HEK293 (cell line): Measurements from ENCODE around the gene MSANTD2.

Source experiments
- CTCF ChIA-PET: fragments of 350-600 bp; formaldehyde crosslinking; extraction: SDS; loops from one replicate; lab custom pipeline; 2021; ENCODE audit warnings: antibody characterized with exemption; lab: Yijun Ruan, JAX
- POLR2A ChIA-PET: fragments of 300-600 bp; formaldehyde crosslinking; extraction: SDS; loops from one replicate; lab custom pipeline; 2020; ENCODE audit warnings: antibody characterized with exemption, inconsistent platforms; lab: Yijun Ruan, JAX
- H3K27ac ChIP-seq: fragments of 200-500 bp; sonication (Bioruptor generic); 2 replicates; pipeline ENCODE4 v1.5.1; 2014; ENCODE audit warnings: low read depth, low read length, control low read depth, inconsistent platforms; ENCODE audit errors: extremely low read depth
- H3K36me3 ChIP-seq, 2 experiments: fragments of 200-500 bp in 1 of 2; sonication (Bioruptor generic) in 1 of 2; 1 replicate in 1 of 2; 2 replicates in 1 of 2; pipeline ENCODE4 v1.5.1; 2014 to 2017; ENCODE audit warnings: inconsistent platforms in 2 of 2, low read length in 2 of 2; ENCODE audit not compliant: control insufficient read depth in 2 of 2, insufficient read depth in 1 of 2
- H3K4me1 ChIP-seq: fragments of 200-500 bp; sonication (Bioruptor generic); 2 replicates; pipeline ENCODE4 v1.5.1; 2014; ENCODE audit warnings: mild to moderate bottlenecking, low read length, inconsistent platforms; ENCODE audit not compliant: control insufficient read depth, insufficient read depth
- H3K4me3 ChIP-seq: 2 replicates; pipeline ENCODE4 v1.5.1; 2011; ENCODE audit warnings: low read depth, mild to moderate bottlenecking, control low read depth, low read length, moderate library complexity
- H3K9me3 ChIP-seq: fragments of 200-500 bp; sonication (Bioruptor generic); 2 replicates; pipeline ENCODE4 v1.5.1; 2014; ENCODE audit warnings: low read depth, low read length, inconsistent platforms; ENCODE audit not compliant: control insufficient read depth, insufficient read depth
- KLF7 ChIP-seq: fragments of 450-650 bp; formaldehyde crosslinking; IDR thresholded peaks from 2 replicates; pipeline ENCODE4 v1.5.1; 2016; ENCODE audit warnings: missing biosample characterization, missing genetic modification characterization, borderline replicate concordance
- MZF1 ChIP-seq: fragments of 450-650 bp; formaldehyde crosslinking; IDR thresholded peaks from 2 replicates; pipeline ENCODE4 v1.5.1; 2017; ENCODE audit warnings: missing biosample characterization, missing genetic modification characterization, borderline replicate concordance
- PRDM1 ChIP-seq: fragments of 450-650 bp; formaldehyde crosslinking; IDR thresholded peaks from 2 replicates; pipeline ENCODE4; 2016; ENCODE audit warnings: missing biosample characterization, missing genetic modification characterization
- ZBTB20 ChIP-seq: fragments of 450-650 bp; formaldehyde crosslinking; IDR thresholded peaks from 2 replicates; pipeline ENCODE4 v1.5.1; 2016; ENCODE audit warnings: missing biosample characterization, missing genetic modification characterization
- ZBTB8A ChIP-seq: fragments of 450-650 bp; formaldehyde crosslinking; IDR thresholded peaks from 2 replicates; pipeline ENCODE4 v1.5.1; 2016; ENCODE audit warnings: missing biosample characterization, missing genetic modification characterization
- ZFP37 ChIP-seq: fragments of 450-650 bp; formaldehyde crosslinking; IDR thresholded peaks from 2 replicates; pipeline ENCODE4 v1.5.1; 2016; ENCODE audit warnings: missing biosample characterization, missing genetic modification characterization
- ZNF146 ChIP-seq: fragments of 450-650 bp; formaldehyde crosslinking; IDR thresholded peaks from 2 replicates; pipeline ENCODE4 v1.5.1; 2016; ENCODE audit warnings: missing biosample characterization, missing genetic modification characterization
- ZNF302 ChIP-seq: fragments of 450-650 bp; formaldehyde crosslinking; IDR thresholded peaks from 2 replicates; pipeline ENCODE4 v1.5.1; 2016; ENCODE audit warnings: missing biosample characterization, missing genetic modification characterization, low read depth
- ZNF404 ChIP-seq: fragments of 450-650 bp; formaldehyde crosslinking; IDR thresholded peaks from 2 replicates; pipeline ENCODE4 v1.5.1; 2017; ENCODE audit warnings: missing biosample characterization, missing genetic modification characterization
- ZNF416 ChIP-seq: fragments of 450-650 bp; formaldehyde crosslinking; IDR thresholded peaks from 2 replicates; pipeline ENCODE4 v1.5.1; 2016; ENCODE audit warnings: missing biosample characterization, missing genetic modification characterization
- ZNF433 ChIP-seq: fragments of 450-650 bp; formaldehyde crosslinking; IDR thresholded peaks from 2 replicates; pipeline ENCODE4 v1.5.1; 2016; ENCODE audit warnings: missing biosample characterization, missing genetic modification characterization, low read depth
- ZSCAN23 ChIP-seq: fragments of 450-650 bp; formaldehyde crosslinking; IDR thresholded peaks from 2 replicates; pipeline ENCODE4 v1.5.1; 2016; ENCODE audit warnings: missing biosample characterization, missing genetic modification characterization
- TF ChIP-seq, protein P1 (sequence below): fragments of 450-650 bp; formaldehyde crosslinking; IDR thresholded peaks from 2 replicates; pipeline ENCODE4 v1.5.1; 2017; ENCODE audit warnings: missing biosample characterization, mild to moderate bottlenecking, missing genetic modification characterization, moderate library complexity
- TF ChIP-seq, protein P2 (sequence below): fragments of 450-650 bp; formaldehyde crosslinking; IDR thresholded peaks from 2 replicates; pipeline ENCODE4 v1.5.0; 2017; ENCODE audit warnings: missing biosample characterization, missing genetic modification characterization, borderline replicate concordance
- TF ChIP-seq, protein P3 (sequence below): fragments of 450-650 bp; formaldehyde crosslinking; IDR thresholded peaks from 2 replicates; pipeline ENCODE4 v1.5.1; 2017; ENCODE audit warnings: missing biosample characterization, missing genetic modification characterization
- TF ChIP-seq, protein P4 (sequence below): fragments of 450-650 bp; formaldehyde crosslinking; IDR thresholded peaks from 2 replicates; pipeline ENCODE4 v1.5.1; 2017; ENCODE audit warnings: missing biosample characterization, missing genetic modification characterization
- TF ChIP-seq, protein P5 (sequence below): fragments of 450-650 bp; formaldehyde crosslinking; conservative IDR thresholded peaks from 2 replicates; pipeline ENCODE4 v1.5.1; 2016; ENCODE audit warnings: low read depth, missing biosample characterization, missing genetic modification characterization
- TF ChIP-seq, protein P6 (sequence below): fragments of 450-650 bp; formaldehyde crosslinking; IDR thresholded peaks from 2 replicates; pipeline ENCODE4 v1.5.1; 2017; ENCODE audit warnings: missing biosample characterization, missing genetic modification characterization
- TF ChIP-seq, protein P7 (sequence below): fragments of 450-650 bp; formaldehyde crosslinking; IDR thresholded peaks from 2 replicates; pipeline ENCODE4 v1.5.1; 2017; ENCODE audit warnings: missing biosample characterization, missing genetic modification characterization

Gene MSANTD2

DNA sequence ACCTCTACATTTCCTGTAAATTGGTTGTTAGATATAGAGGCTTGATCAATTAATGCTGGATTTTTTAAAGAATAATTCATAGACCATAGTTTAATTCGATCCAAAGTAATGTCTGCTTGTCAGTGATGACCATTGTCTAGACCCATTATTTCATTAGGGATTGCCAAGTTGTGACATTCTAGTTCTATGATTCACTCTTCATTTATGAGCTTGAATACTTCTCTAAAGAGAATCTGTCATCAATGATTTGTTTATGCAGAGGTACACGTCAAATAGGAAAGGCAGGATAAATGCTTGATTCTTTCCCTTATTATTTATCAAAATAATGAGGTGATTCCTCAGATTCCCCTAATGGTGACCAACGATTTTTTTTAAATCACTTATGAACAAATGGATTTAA, 41.0 kb upstream of the MSANTD2 start:
- CTCF ChIA-PET: interaction anchor here (0.7 to 1.2 kb wide), 3 partner anchors 24 to 197 kb away, joined by 4 read pairs; partner anchors contain the start of gene ROBO3
- H3K4me3 ChIP-seq: no peak overlapping the region
- H3K27ac ChIP-seq: no peak overlapping the region
- TF ChIP-seq ZNF404 (no peak), ZBTB8A (tag by site-specific recombination) (no peak), ZNF146 (tag by site-specific recombination) (no peak), ZNF433 (tag by site-specific recombination) (no peak), KLF7 (tag by site-specific recombination) (no peak), MZF1 (no peak), ZNF416 (tag by site-specific recombination) (no peak), PRDM1 (tag by site-specific recombination) (no peak)
- TF ChIP-seq, protein P1, sequence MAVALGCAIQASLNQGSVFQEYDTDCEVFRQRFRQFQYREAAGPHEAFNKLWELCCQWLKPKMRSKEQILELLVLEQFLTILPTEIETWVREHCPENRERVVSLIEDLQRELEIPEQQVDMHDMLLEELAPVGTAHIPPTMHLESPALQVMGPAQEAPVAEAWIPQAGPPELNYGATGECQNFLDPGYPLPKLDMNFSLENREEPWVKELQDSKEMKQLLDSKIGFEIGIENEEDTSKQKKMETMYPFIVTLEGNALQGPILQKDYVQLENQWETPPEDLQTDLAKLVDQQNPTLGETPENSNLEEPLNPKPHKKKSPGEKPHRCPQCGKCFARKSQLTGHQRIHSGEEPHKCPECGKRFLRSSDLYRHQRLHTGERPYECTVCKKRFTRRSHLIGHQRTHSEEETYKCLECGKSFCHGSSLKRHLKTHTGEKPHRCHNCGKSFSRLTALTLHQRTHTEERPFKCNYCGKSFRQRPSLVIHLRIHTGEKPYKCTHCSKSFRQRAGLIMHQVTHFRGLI (tag by site-specific recombination): no peak
- TF ChIP-seq, protein P2, sequence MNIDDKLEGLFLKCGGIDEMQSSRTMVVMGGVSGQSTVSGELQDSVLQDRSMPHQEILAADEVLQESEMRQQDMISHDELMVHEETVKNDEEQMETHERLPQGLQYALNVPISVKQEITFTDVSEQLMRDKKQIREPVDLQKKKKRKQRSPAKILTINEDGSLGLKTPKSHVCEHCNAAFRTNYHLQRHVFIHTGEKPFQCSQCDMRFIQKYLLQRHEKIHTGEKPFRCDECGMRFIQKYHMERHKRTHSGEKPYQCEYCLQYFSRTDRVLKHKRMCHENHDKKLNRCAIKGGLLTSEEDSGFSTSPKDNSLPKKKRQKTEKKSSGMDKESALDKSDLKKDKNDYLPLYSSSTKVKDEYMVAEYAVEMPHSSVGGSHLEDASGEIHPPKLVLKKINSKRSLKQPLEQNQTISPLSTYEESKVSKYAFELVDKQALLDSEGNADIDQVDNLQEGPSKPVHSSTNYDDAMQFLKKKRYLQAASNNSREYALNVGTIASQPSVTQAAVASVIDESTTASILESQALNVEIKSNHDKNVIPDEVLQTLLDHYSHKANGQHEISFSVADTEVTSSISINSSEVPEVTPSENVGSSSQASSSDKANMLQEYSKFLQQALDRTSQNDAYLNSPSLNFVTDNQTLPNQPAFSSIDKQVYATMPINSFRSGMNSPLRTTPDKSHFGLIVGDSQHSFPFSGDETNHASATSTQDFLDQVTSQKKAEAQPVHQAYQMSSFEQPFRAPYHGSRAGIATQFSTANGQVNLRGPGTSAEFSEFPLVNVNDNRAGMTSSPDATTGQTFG (tag by site-specific recombination): no peak
- TF ChIP-seq, protein P3, sequence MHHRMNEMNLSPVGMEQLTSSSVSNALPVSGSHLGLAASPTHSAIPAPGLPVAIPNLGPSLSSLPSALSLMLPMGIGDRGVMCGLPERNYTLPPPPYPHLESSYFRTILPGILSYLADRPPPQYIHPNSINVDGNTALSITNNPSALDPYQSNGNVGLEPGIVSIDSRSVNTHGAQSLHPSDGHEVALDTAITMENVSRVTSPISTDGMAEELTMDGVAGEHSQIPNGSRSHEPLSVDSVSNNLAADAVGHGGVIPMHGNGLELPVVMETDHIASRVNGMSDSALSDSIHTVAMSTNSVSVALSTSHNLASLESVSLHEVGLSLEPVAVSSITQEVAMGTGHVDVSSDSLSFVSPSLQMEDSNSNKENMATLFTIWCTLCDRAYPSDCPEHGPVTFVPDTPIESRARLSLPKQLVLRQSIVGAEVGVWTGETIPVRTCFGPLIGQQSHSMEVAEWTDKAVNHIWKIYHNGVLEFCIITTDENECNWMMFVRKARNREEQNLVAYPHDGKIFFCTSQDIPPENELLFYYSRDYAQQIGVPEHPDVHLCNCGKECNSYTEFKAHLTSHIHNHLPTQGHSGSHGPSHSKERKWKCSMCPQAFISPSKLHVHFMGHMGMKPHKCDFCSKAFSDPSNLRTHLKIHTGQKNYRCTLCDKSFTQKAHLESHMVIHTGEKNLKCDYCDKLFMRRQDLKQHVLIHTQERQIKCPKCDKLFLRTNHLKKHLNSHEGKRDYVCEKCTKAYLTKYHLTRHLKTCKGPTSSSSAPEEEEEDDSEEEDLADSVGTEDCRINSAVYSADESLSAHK (tag by site-specific recombination): no peak
- TF ChIP-seq, protein P4, sequence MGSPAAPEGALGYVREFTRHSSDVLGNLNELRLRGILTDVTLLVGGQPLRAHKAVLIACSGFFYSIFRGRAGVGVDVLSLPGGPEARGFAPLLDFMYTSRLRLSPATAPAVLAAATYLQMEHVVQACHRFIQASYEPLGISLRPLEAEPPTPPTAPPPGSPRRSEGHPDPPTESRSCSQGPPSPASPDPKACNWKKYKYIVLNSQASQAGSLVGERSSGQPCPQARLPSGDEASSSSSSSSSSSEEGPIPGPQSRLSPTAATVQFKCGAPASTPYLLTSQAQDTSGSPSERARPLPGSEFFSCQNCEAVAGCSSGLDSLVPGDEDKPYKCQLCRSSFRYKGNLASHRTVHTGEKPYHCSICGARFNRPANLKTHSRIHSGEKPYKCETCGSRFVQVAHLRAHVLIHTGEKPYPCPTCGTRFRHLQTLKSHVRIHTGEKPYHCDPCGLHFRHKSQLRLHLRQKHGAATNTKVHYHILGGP (tag by site-specific recombination): no peak
- TF ChIP-seq, all 188 proteins: peak for 0
- no peaks in the 10 kb centered on the region for H3K36me3 ChIP-seq
- POLR2A ChIA-PET: no interaction called here
- H3K4me1 ChIP-seq: no peaks in the 10 kb centered on the region
- no peaks in the 10 kb centered on the region for H3K9me3 ChIP-seq

DNA sequence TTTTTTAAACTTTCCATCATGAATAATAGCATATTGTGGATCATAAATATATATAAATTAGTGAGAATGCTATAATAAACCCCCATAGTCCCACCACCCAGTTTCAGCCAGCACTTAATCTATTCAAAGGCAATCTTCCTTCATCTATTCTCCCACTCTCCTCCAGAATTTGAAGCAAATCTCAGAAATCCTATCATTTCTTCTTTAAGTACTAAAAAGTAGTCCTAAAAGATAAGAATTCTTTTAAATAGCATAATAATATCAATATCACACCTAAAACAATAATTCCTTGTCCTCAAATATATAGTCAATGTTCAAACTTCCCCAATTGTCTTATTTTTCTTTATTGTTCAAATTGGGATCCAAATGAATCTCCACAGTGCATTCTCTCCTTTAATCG, 40.5 kb upstream of the MSANTD2 start:
- Histone ChIP-seq H3K27ac (no peak overlapping the region), H3K4me3 (no peak overlapping the region), H3K9me3 (no peaks in the 10 kb centered on the region), H3K4me1 (no peaks in the 10 kb centered on the region), H3K36me3 (no peaks in the 10 kb centered on the region)
- POLR2A ChIA-PET: no interaction called here
- CTCF ChIA-PET: interaction anchor here (0.9 to 1.3 kb wide), 2 partner anchors 24 to 25 kb away, joined by 4 to 5 read pairs; partner anchors contain the start of gene ROBO3
- TF ChIP-seq ZNF302 (tag by site-specific recombination) (no peak), ZFP37 (tag by site-specific recombination) (no peak), ZBTB20 (tag by site-specific recombination) (no peak), ZSCAN23 (tag by site-specific recombination) (no peak)
- TF ChIP-seq, protein P5, sequence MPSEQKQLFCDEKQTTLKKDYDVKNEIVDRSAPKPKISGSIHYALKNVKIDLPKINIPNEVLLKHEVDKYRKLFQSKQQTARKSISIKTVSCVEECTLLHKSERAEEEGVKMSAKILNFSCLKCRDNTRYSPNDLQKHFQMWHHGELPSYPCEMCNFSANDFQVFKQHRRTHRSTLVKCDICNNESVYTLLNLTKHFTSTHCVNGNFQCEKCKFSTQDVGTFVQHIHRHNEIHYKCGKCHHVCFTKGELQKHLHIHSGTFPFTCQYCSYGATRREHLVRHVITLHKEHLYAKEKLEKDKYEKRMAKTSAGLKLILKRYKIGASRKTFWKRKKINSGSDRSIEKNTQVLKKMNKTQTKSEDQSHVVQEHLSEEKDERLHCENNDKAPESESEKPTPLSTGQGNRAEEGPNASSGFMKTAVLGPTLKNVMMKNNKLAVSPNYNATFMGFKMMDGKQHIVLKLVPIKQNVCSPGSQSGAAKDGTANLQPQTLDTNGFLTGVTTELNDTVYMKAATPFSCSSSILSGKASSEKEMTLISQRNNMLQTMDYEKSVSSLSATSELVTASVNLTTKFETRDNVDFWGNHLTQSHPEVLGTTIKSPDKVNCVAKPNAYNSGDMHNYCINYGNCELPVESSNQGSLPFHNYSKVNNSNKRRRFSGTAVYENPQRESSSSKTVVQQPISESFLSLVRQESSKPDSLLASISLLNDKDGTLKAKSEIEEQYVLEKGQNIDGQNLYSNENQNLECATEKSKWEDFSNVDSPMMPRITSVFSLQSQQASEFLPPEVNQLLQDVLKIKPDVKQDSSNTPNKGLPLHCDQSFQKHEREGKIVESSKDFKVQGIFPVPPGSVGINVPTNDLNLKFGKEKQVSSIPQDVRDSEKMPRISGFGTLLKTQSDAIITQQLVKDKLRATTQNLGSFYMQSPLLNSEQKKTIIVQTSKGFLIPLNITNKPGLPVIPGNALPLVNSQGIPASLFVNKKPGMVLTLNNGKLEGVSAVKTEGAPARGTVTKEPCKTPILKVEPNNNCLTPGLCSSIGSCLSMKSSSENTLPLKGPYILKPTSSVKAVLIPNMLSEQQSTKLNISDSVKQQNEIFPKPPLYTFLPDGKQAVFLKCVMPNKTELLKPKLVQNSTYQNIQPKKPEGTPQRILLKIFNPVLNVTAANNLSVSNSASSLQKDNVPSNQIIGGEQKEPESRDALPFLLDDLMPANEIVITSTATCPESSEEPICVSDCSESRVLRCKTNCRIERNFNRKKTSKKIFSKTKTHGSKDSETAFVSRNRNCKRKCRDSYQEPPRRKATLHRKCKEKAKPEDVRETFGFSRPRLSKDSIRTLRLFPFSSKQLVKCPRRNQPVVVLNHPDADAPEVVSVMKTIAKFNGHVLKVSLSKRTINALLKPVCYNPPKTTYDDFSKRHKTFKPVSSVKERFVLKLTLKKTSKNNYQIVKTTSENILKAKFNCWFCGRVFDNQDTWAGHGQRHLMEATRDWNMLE: no peak
- TF ChIP-seq, protein P6, sequence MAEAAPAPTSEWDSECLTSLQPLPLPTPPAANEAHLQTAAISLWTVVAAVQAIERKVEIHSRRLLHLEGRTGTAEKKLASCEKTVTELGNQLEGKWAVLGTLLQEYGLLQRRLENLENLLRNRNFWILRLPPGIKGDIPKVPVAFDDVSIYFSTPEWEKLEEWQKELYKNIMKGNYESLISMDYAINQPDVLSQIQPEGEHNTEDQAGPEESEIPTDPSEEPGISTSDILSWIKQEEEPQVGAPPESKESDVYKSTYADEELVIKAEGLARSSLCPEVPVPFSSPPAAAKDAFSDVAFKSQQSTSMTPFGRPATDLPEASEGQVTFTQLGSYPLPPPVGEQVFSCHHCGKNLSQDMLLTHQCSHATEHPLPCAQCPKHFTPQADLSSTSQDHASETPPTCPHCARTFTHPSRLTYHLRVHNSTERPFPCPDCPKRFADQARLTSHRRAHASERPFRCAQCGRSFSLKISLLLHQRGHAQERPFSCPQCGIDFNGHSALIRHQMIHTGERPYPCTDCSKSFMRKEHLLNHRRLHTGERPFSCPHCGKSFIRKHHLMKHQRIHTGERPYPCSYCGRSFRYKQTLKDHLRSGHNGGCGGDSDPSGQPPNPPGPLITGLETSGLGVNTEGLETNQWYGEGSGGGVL (tag by site-specific recombination): no peak
- TF ChIP-seq, protein P7, sequence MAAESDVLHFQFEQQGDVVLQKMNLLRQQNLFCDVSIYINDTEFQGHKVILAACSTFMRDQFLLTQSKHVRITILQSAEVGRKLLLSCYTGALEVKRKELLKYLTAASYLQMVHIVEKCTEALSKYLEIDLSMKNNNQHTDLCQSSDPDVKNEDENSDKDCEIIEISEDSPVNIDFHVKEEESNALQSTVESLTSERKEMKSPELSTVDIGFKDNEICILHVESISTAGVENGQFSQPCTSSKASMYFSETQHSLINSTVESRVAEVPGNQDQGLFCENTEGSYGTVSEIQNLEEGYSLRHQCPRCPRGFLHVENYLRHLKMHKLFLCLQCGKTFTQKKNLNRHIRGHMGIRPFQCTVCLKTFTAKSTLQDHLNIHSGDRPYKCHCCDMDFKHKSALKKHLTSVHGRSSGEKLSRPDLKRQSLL (tag by site-specific recombination): no peak
